GM19438 (cell line): ENCODE measurements around the gene ADGRD2.

ENCODE experiments used
- ATAC-seq: cut with Tn5 transposase; IDR thresholded peaks from one replicate; pipeline ENCODE4 v1.9.1; 2021; ENCODE audit warnings: low read depth; ENCODE audit not compliant: unreplicated experiment

Gene ADGRD2

GRCh38 chr9:124493218-124493617 is 43.0 kb downstream of the ADGRD2 start:
- no peak for ATAC-seq

- ATAC-seq: no peak
Observed at GRCh38 chr9:124493794-124494479, 43.7 kb downstream of the ADGRD2 start.

DNA sequence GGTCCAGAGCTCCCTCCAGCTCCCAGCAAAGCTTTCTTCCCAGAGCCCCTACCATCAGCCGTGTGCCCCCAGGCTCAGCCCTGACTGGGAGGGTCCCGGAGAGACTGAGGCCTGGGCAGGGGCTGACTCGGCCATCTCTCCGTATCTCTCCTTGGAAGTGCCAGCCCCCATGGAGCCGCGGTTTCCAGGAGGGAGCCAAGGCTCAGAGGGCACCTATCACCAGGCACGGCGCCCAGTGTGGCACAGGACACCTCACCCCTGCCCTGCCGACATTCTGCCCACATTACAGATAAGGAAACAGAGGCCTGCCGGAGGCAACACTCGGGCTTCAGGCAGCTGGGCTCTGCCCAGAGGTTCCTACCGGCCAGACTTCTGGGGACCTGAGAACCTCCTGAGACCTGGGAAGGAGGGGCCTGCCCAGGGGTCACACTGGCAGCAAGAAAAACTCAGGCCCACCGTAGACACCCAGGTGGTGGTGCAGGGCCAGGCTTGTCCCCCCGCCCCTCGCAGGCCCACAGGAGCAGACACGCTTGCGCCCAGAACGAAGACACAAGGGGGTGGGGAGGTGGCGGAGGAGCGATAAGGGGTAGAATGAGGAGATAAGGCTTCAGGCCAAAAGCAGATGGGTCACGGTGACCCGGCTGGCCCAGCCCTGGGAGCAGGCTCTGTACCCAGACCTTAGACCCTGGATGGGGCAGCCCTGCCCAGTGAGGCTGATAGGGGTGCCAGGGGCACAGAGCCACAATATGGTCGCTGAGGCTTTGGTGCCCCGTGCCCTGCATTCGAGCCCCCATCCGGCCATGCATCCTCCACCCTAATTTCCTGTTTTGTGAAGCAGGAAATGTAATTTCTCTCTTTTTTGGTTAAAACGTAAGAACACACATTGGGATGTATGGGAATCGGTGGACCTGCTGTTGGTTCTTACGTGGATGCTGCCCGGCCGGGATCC is 45.1 kb downstream of the ADGRD2 start:
- ATAC-seq: no peak

DNA sequence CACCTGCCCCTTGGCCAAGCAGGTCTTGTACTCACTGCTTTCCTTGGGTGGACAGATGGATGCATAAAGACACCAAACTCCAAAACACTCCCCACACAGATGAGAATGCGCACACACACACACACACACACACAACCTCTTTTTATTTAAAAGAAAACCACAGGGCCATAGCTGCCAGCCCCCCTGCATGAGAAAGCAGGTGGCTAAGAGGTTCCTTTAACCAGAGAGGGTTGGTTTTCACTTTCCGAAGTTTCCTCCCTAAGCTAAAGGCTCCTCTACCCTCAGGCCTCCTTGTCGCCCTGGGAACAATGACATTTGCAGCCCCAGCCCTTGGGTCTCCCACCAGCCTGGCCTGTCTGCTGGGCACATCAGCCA is 45.8 kb downstream of the ADGRD2 start:
- ATAC-seq: no peak

- ATAC-seq: no peak
Observed at GRCh38 chr9:124496463-124496862, 46.2 kb downstream of the ADGRD2 start.

DNA sequence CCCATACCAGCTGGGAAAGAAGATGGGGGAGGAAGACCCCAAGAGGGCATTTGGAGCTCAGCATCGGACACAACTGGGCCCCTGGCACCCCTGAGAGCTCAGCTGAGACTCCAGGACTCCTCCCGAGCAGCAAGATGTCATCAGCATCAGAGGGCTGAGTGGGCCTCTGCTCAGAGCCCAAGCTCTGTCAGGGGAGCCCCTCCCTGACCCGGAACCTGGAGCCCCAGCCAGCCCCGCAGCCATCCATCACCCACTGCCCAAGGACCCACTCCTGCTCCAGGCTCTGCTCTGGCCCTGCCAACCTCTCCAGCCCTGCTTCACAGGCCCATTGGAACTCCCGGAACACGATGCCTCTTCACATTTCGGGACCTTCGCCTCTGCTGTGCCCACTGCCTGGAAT is 47.2 kb downstream of the ADGRD2 start:
- no peak for ATAC-seq

DNA sequence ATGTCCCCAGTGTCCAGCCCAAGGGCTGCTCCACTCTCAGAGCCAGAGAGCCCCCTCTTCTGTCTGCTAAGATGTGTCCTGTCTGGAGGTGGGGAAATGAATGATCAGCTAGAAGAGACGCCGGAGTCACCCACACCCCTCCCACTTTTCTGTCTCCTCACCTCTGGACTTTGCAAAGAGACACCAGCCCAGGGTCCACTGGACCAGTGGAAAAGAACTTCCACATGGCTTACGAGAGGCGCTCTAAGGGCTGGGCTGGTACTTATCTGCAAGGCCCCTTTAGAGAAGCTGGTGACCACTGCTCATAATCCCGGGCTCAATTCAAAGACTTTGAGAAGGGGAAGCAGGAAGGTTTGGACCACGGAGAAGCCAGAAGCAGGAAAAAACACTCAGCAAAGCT is 47.8 kb downstream of the ADGRD2 start:
- ATAC-seq: no peak

GRCh38 chr9:124498499-124499146 is 48.4 kb downstream of the ADGRD2 start:
- no peak for ATAC-seq

DNA sequence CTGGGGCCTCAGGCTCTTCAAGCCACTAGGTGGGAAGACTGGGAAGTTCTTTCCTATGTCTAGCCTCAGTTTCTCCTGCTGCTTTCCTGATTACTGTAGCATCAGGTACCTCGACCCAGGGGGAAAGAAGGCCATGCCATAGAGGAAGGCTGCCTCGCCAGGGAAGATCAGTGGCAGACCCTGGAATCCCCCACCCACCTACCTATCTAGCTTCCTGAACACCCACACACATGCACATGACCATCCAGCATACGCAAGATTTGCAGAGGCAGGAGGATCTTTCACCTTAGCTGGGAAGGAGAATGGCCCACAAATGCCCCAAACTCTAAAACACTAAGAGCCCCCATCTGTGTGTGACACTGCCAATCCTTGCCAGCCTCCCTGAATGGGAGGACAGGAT is 49.0 kb downstream of the ADGRD2 start:
- ATAC-seq: no peak

DNA sequence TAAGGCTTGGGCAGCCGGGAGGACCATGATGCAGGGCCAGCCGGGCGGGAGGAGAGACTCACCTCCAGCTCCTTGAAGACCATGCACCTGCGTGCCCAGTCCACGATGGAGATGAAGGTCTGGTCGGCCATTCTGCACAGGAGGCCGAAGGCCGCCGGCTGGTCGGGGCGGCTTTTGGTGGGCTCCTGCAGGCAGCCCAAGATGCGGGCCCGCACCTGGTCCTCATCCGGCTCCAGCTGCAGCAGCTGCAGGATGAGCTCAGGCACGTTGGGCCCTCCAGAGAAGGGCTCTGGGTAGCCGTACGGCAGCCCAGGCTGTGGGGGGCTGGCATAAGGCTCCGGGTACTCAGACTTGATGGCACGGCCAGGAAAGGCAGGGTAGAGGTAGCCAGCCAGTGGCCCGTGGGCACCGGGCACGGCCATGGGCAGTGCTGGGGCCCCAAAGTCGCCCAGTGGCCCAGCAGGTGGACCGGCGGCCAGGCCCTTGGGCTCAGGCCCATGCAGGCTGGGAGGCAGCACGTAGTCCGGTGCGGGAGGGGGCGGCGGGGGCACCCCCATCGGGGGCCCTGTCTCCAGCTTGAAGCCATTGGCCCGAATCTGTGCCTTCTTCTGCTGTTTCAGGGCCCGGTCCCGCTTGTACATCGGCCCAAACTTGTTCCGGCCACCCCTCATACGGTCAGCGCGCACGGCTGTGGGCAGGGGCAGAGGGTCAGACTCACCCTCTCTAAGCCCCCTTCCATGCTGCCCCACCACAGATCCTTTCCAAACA is 50.0 kb downstream of the ADGRD2 start:
- no peak for ATAC-seq

- ATAC-seq: no peak
Observed at GRCh38 chr9:124500796-124501611, 50.8 kb downstream of the ADGRD2 start.

DNA sequence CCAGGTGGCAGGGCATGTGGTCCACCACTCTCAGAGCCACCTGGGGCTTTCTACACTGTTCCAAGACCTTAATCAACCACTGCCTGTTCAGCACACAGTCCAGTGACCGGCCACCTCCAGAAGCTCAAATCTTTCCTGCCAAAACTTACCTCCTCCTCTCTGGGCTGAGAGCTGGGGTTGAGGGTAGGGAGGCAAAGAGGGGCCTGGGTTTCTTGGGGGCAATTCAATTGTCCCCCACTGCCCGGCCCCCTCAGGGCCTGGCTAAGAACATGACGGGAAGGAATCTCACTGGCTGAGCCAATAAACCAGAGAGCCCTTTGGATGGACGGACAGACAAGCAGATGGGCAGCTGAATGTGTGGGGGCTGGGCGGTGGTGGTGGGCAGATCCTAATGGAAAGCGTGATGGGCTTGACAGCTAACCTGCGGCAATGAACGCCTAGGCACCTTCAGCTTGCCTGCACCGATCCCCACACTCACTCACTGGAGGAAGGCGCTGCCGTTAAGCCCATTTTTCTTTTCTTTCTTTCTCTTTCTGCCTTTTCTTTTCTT is 51.6 kb downstream of the ADGRD2 start:
- ATAC-seq: no peak

DNA sequence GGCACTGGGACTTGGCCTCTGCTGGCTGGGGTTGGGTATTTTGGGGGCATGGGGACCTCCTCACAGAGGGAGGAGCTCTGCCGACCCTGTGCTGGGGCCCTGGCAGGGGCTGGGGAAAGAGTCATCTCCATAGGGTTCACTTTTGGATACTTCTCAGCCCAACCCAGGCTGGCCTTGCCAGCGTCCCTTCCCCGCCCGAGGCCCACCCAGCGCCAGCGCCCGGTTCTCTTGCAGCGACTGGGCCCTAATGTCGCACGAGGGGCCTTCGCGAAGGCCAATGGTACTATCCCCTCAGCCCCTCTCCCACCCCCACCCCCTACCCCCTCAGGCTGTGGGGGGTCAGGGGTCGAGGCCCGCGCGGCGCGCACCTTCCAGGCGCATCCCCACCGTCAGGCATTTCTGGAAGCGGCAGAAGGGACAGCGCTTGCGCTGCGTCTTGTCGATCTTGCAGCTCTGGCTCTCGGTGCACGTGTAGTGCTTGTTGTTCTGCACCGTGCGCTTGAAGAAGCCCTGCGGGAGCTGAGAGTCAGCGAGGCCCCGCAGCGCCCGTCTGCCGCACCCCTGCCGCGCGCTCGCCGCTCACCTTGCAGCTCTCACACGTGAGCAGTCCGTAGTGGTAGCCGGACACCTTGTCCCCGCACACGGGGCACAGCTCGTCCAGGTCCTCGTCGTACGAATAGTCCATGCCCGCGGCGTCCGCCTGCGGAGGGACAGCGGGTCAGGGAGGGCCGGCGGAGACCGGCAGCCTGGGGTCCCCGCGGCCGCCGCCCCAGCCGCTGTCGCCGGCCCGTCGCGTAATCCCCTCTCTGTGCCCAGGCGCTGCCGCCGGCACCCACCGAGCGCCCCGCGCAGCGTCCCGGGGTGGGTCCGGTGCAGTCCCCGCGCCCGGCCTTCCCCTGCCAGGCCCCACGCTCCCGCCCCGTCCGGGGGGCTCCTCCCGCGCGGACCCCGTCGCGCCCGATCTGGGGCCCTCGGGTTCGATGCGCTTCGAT is 52.8 kb downstream of the ADGRD2 start:
- ATAC-seq: no peak

DNA sequence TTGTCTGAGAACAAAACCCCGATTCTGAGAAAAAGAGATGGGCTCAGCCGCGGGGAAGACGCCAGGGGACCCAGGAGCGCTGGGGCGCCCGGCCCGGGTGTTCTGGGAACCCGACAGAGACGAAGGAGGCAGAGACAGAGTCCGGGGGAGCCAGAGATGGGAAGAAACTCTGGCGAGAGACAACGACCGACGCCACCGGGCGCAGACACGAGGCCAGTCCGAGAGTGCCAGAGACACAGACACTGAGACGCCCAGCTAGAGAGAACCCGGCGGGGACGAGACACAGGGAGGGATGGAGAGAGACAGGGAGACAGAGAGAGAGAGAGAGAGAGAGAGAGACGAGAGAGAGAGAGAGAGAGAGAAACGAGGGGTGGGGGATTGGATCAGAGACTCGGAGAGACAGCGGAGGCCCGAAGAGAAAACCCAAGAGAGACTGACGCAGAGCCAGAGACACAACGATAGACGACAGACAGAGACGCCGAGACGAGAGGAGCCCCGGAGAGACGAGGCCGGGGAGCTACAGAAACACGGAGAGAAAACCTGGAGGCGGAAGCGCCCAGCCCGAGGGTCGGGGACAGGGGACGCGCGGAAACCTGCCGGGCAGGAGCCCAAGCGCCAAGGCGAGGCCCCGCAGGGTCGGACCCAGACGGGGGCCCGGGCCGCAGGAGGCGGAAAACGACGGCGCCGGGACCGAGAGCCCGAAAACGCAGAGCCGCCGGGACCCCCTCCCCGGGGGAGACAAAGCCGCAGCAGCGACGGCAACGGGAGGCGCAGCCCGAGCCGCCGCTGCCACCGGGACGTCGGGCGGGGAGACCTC is 53.7 kb downstream of the ADGRD2 start:
- no peak for ATAC-seq

DNA sequence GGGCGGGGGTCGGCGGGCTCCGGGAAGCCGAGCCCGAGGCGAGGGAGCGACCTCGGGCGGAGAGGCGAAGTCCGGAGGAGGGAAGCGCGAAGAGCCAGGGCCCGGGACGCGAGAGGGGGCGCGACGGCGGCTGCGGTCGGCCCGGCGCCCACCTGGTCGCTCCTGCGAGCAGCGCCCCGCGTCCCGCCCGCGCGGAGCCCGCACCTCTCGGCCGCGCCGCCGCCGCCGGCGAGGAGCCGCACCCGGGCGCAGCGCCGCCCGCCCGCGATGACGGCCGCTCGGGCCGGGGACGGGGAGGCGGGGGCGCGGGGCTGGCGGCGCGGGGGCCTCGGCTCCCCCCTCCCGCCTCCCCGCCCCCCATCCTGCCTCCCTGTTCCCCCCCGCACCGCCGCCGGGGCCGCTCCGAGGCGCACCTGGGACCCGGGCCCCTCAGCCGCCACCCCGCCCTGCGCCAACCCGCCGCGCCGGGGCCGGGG is 54.3 kb downstream of the ADGRD2 start:
- no peak for ATAC-seq

- ATAC-seq: no peak
Observed at GRCh38 chr9:124505006-124505900, 55.0 kb downstream of the ADGRD2 start.
